GM23338 (cell line): Measurements from ENCODE around the gene WIPI1. TPM values are rescaled to one million over a fixed set of nuclear protein-coding genes. Genes with fewer than 3 reads are reported as not detected.

ENCODE experiments used
- ATAC-seq: fragments of 200-7000 bp; cut with Tn5 transposase; 3 replicates; pipeline ENCODE4 v1.9.1; 2020
- DNase-seq: peaks from one replicate; pipeline ENCODE4 v3.0.0-alpha.2; 2015; ENCODE audit warnings: low spot score
- H2AFZ ChIP-seq: fragments of 200-600 bp; sonication (generic); 2 replicates; pipeline ENCODE4 v1.8.0; 2016; ENCODE audit warnings: antibody characterized with exemption, mild to moderate bottlenecking, moderate library complexity
- H3F3A ChIP-seq: fragments of 200-600 bp; sonication (generic); replicated peaks from 2 replicates; pipeline ENCODE4 v1.8.0; 2017; ENCODE audit warnings: antibody characterized with exemption, mixed run types, low read depth
- H3K27ac ChIP-seq: fragments of 200-600 bp; sonication (generic); 2 replicates; pipeline ENCODE4 v1.6.1; 2016; ENCODE audit warnings: low read depth
- H3K27me3 ChIP-seq: fragments of 200-600 bp; sonication (generic); 2 replicates; pipeline ENCODE4 v1.8.0; 2016; ENCODE audit warnings: mild to moderate bottlenecking, mixed run types, moderate library complexity; ENCODE audit not compliant: insufficient read depth
- H3K36me3 ChIP-seq: fragments of 200-600 bp; sonication (generic); 2 replicates; pipeline ENCODE4 v1.8.0; 2016; ENCODE audit warnings: mild to moderate bottlenecking; ENCODE audit not compliant: insufficient read depth
- H3K4me1 ChIP-seq: fragments of 200-600 bp; sonication (generic); 2 replicates; pipeline ENCODE4 v1.8.0; 2016; ENCODE audit warnings: mild to moderate bottlenecking, moderate library complexity; ENCODE audit not compliant: insufficient read depth
- H3K4me2 ChIP-seq: fragments of 200-600 bp; sonication (generic); 2 replicates; pipeline ENCODE4 v1.7.1; 2017; ENCODE audit warnings: mixed run types
- H3K4me3 ChIP-seq: fragments of 200-600 bp; sonication (generic); 2 replicates; pipeline ENCODE4 v1.6.1; 2016; ENCODE audit warnings: mixed run types
- H3K79me2 ChIP-seq: fragments of 200-600 bp; sonication (generic); replicated peaks from 2 replicates; pipeline ENCODE4 v1.8.0; 2017; ENCODE audit warnings: mild to moderate bottlenecking; ENCODE audit not compliant: insufficient read depth
- H3K9me2 ChIP-seq: fragments of 200-600 bp; sonication (generic); 2 replicates; pipeline ENCODE4 v1.8.0; 2017; ENCODE audit not compliant: insufficient read depth
- H4K20me1 ChIP-seq: fragments of 200-600 bp; sonication (generic); replicated peaks from 2 replicates; pipeline ENCODE4 v1.8.0; 2017; ENCODE audit warnings: mild to moderate bottlenecking; ENCODE audit not compliant: insufficient read depth
- H3K27ac Mint-ChIP-seq: 2 replicates; pipeline ENCODE4 v1.8.0; 2020; ENCODE audit warnings: inconsistent platforms, mild to moderate bottlenecking, moderate library complexity, mixed read lengths
- H3K27me3 Mint-ChIP-seq: 3 replicates; pipeline ENCODE4 v1.8.0; 2022; ENCODE audit warnings: low read depth, mild to moderate bottlenecking, moderate library complexity, mixed read lengths, inconsistent platforms; ENCODE audit not compliant: insufficient read depth, poor library complexity
- H3K36me3 Mint-ChIP-seq: 3 replicates; pipeline ENCODE4 v1.8.0; 2021; ENCODE audit warnings: low read depth, mild to moderate bottlenecking, inconsistent platforms, moderate library complexity, mixed read lengths
- H3K4me1 Mint-ChIP-seq: 3 replicates; pipeline ENCODE4 v1.8.0; 2020; ENCODE audit warnings: mild to moderate bottlenecking, inconsistent platforms, mixed read lengths
- H3K4me3 Mint-ChIP-seq: 3 replicates; pipeline ENCODE4 v1.8.0; 2021; ENCODE audit warnings: moderate library complexity, mild to moderate bottlenecking, inconsistent platforms, mixed read lengths
- H3K9me3 Mint-ChIP-seq: 3 replicates; pipeline ENCODE4 v1.8.0; 2020; ENCODE audit warnings: moderate library complexity, mild to moderate bottlenecking, inconsistent platforms, mixed read lengths
- JUNB ChIP-seq: IDR thresholded peaks from one replicate; pipeline ENCODE4 v1.6.1; 2016; ENCODE audit warnings: antibody characterized with exemption; ENCODE audit not compliant: unreplicated experiment
- POLR2AphosphoS5 ChIP-seq: IDR thresholded peaks from 2 replicates; pipeline ENCODE4 v1.6.1; 2016; ENCODE audit warnings: antibody characterized with exemption, low read depth
- STAT1 ChIP-seq: IDR thresholded peaks from one replicate; pipeline ENCODE4 v1.6.1; 2016; ENCODE audit warnings: antibody characterized with exemption; ENCODE audit not compliant: unreplicated experiment
- polyA plus RNA-seq: library from polyadenylated mRNA; unstranded; fragments of >200 nt; fragmentation: Nextera tagmentation; extraction: Ambion mirVana; gene quantifications from 2 replicates; pipeline ENCODE4 v1.2.1, GENCODE V29; 2016
- total RNA-seq: library from RNA; depleted of rRNA; stranded (reverse); fragments of >200 nt; shearing (Covaris generic); gene quantifications from 2 replicates; pipeline ENCODE4 v1.2.3, GENCODE V29; 2014
- TF ChIP-seq, protein P1 (sequence below): fragments of 250-450 bp; sonication (Bioruptor Pico); IDR thresholded peaks from 2 replicates; pipeline ENCODE4 v1.5.0; 2020; ENCODE audit warnings: mild to moderate bottlenecking, moderate library complexity
- TF ChIP-seq, protein P2 (sequence below), 2 experiments: fragments of 200-600 bp in 1 of 2; sonication (generic) in 1 of 2; conservative IDR thresholded peaks; 2 replicates each; pipeline versions ENCODE4 v1.5.1 to v1.6.1; 2016 to 2017; ENCODE audit warnings: antibody characterized with exemption in 2 of 2, low read depth in 2 of 2, mild to moderate bottlenecking in 2 of 2, moderate library complexity in 1 of 2
- TF ChIP-seq, protein P3 (sequence below): IDR thresholded peaks from 2 replicates; pipeline ENCODE4 v1.6.1; 2016; ENCODE audit warnings: antibody characterized with exemption

The WIPI1 gene
- total and polyA plus RNA-seq, 2 experiments from 2014 or later = 24.1 to 29.3 TPM

DNA sequence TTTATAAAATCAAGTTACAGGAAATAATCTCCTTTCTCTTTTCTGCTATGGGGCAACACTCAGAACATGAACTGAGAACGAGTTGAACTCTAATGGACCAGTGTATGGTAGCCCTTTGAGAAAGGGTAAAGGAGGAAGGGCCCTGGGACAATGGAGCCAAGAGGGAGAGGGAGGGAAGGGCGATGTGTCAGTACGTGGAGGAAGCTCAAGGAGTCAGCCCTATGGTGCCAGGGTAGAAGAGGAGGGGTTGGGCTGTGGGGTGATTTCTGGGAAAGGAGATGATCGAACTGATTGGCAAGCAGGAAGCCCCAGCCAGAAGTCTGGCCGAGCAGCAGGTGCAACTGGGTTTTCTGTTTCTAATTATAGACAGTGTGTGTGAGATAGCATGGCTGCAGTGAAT is 4.3 kb upstream of the WIPI1 start (continued):
- TF ChIP-seq, protein P1, sequence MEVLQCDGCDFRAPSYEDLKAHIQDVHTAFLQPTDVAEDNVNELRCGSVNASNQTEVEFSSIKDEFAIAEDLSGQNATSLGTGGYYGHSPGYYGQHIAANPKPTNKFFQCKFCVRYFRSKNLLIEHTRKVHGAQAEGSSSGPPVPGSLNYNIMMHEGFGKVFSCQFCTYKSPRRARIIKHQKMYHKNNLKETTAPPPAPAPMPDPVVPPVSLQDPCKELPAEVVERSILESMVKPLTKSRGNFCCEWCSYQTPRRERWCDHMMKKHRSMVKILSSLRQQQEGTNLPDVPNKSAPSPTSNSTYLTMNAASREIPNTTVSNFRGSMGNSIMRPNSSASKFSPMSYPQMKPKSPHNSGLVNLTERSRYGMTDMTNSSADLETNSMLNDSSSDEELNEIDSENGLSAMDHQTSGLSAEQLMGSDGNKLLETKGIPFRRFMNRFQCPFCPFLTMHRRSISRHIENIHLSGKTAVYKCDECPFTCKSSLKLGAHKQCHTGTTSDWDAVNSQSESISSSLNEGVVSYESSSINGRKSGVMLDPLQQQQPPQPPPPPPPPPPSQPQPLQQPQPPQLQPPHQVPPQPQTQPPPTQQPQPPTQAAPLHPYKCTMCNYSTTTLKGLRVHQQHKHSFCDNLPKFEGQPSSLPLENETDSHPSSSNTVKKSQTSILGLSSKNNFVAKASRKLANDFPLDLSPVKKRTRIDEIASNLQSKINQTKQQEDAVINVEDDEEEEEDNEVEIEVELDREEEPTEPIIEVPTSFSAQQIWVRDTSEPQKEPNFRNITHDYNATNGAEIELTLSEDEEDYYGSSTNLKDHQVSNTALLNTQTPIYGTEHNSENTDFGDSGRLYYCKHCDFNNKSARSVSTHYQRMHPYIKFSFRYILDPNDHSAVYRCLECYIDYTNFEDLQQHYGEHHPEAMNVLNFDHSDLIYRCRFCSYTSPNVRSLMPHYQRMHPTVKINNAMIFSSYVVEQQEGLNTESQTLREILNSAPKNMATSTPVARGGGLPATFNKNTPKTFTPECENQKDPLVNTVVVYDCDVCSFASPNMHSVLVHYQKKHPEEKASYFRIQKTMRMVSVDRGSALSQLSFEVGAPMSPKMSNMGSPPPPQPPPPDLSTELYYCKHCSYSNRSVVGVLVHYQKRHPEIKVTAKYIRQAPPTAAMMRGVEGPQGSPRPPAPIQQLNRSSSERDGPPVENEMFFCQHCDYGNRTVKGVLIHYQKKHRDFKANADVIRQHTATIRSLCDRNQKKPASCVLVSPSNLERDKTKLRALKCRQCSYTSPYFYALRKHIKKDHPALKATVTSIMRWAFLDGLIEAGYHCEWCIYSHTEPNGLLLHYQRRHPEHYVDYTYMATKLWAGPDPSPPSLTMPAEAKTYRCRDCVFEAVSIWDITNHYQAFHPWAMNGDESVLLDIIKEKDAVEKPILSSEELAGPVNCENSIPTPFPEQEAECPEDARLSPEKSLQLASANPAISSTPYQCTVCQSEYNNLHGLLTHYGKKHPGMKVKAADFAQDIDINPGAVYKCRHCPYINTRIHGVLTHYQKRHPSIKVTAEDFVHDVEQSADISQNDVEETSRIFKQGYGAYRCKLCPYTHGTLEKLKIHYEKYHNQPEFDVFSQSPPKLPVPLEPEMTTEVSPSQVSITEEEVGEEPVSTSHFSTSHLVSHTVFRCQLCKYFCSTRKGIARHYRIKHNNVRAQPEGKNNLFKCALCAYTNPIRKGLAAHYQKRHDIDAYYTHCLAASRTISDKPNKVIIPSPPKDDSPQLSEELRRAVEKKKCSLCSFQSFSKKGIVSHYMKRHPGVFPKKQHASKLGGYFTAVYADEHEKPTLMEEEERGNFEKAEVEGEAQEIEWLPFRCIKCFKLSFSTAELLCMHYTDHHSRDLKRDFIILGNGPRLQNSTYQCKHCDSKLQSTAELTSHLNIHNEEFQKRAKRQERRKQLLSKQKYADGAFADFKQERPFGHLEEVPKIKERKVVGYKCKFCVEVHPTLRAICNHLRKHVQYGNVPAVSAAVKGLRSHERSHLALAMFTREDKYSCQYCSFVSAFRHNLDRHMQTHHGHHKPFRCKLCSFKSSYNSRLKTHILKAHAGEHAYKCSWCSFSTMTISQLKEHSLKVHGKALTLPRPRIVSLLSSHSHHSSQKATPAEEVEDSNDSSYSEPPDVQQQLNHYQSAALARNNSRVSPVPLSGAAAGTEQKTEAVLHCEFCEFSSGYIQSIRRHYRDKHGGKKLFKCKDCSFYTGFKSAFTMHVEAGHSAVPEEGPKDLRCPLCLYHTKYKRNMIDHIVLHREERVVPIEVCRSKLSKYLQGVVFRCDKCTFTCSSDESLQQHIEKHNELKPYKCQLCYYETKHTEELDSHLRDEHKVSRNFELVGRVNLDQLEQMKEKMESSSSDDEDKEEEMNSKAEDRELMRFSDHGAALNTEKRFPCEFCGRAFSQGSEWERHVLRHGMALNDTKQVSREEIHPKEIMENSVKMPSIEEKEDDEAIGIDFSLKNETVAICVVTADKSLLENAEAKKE (CRISPR knock-in tag) = no peak
- no peak for TF ChIP-seq STAT1

DNA sequence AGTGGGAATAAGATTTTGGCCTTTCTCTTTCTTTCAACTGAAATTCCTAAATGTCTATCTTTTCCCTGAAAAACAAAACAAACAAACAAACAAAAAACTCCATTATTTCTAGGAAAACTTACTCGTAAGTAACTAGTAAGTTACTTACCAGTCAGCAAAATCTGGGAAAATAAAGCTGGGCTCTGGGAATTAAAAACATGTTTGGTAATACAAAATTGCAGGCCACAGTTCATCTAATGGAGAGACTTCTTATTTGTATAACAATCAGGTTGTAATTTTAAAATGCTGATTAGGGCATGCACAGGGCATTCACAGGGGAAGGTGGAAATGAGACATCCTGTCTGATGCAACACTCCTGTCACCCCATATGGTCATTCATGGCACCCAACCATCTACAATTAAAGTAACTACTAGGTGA is 3.8 kb upstream of the WIPI1 start:
- DNase-seq (no peak), ATAC-seq (no peak)
- H3K27me3 ChIP-seq = peaks cover 7% of the 10 kb centered on the region; the same call in 1 of the 2 replicates
- peak overlapping the region; percentile 58; the same call in 1 of the 2 replicates for H3K4me2 ChIP-seq
- H3K36me3 ChIP-seq = no peaks in the 10 kb centered on the region
- no peak overlapping the region for H3K27ac ChIP-seq
- peak overlapping the region; percentile 8; the same call in 1 of the 3 replicates for H3K4me3 Mint-ChIP-seq
- no peaks in the 10 kb centered on the region for H3K79me2 ChIP-seq
- H3K27ac Mint-ChIP-seq = peak overlapping the region; percentile 47
- H3K4me1 ChIP-seq = peaks cover 44% of the 10 kb centered on the region
- no peaks in the 10 kb centered on the region for H3K36me3 Mint-ChIP-seq
- peak overlapping the region; percentile 48; the same call in 1 of the 2 replicates for H2AFZ ChIP-seq
- H3K27me3 Mint-ChIP-seq = peaks cover 10% of the 10 kb centered on the region
- no peaks in the 10 kb centered on the region for H3K9me2 ChIP-seq
- no peaks in the 10 kb centered on the region for H4K20me1 ChIP-seq
- peaks cover 53% of the 10 kb centered on the region for H3K4me1 Mint-ChIP-seq
- no peak overlapping the region for H3K4me3 ChIP-seq
- peaks cover 4% of the 10 kb centered on the region; the same call in 1 of the 2 replicates for H3F3A ChIP-seq
- H3K9me3 Mint-ChIP-seq = no peaks in the 10 kb centered on the region; the same call in 2 of the 3 replicates
- TF ChIP-seq, protein P1 (CRISPR knock-in tag) = no peak
- TF ChIP-seq, protein P2, sequence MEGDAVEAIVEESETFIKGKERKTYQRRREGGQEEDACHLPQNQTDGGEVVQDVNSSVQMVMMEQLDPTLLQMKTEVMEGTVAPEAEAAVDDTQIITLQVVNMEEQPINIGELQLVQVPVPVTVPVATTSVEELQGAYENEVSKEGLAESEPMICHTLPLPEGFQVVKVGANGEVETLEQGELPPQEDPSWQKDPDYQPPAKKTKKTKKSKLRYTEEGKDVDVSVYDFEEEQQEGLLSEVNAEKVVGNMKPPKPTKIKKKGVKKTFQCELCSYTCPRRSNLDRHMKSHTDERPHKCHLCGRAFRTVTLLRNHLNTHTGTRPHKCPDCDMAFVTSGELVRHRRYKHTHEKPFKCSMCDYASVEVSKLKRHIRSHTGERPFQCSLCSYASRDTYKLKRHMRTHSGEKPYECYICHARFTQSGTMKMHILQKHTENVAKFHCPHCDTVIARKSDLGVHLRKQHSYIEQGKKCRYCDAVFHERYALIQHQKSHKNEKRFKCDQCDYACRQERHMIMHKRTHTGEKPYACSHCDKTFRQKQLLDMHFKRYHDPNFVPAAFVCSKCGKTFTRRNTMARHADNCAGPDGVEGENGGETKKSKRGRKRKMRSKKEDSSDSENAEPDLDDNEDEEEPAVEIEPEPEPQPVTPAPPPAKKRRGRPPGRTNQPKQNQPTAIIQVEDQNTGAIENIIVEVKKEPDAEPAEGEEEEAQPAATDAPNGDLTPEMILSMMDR (conservative IDR thresholded peaks at IDR 0.05; ENCODE audit: low read depth in 2 of 2) = no peak
- TF ChIP-seq, protein P3, sequence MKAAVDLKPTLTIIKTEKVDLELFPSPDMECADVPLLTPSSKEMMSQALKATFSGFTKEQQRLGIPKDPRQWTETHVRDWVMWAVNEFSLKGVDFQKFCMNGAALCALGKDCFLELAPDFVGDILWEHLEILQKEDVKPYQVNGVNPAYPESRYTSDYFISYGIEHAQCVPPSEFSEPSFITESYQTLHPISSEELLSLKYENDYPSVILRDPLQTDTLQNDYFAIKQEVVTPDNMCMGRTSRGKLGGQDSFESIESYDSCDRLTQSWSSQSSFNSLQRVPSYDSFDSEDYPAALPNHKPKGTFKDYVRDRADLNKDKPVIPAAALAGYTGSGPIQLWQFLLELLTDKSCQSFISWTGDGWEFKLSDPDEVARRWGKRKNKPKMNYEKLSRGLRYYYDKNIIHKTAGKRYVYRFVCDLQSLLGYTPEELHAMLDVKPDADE = no peak
- TF ChIP-seq JUNB = no peak
- TF ChIP-seq STAT1 = no peak
- TF ChIP-seq POLR2AphosphoS5 = no peak
